ENCODE measurements around the gene AFG3L2.

DNA sequence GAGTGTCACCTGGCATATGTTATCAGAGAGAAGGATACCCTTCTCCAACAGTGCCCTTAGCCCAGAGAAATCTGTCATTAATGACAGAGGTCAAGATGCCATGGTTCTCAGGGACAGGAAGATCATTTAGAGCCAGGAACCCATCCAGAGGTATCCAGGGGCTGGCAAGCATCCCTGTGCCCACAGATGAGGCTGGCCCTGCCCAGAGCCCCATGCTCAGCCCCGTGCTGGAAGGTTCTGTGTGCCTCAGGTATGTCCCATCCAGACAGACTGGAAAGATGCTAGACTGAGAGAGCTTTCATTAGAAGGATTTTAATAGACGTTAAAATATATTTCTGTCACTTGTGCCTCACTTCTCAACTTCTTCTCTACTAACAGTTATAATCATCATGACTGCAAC lies 77.2 kb downstream of the AFG3L2 start:
- no peak for TF ChIP-seq POLR2A (IDR thresholded peaks at IDR 0.05)
- TF ChIP-seq, protein P1, sequence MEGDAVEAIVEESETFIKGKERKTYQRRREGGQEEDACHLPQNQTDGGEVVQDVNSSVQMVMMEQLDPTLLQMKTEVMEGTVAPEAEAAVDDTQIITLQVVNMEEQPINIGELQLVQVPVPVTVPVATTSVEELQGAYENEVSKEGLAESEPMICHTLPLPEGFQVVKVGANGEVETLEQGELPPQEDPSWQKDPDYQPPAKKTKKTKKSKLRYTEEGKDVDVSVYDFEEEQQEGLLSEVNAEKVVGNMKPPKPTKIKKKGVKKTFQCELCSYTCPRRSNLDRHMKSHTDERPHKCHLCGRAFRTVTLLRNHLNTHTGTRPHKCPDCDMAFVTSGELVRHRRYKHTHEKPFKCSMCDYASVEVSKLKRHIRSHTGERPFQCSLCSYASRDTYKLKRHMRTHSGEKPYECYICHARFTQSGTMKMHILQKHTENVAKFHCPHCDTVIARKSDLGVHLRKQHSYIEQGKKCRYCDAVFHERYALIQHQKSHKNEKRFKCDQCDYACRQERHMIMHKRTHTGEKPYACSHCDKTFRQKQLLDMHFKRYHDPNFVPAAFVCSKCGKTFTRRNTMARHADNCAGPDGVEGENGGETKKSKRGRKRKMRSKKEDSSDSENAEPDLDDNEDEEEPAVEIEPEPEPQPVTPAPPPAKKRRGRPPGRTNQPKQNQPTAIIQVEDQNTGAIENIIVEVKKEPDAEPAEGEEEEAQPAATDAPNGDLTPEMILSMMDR (IDR thresholded peaks at IDR 0.05) = no peak

Data from prostate gland (tissue), 2 donors.